GM06990 (cell line): ENCODE measurements around the gene ATP13A4.

Experiments
- DNase-seq: peaks from one replicate; pipeline ENCODE4 v3.0.0-alpha.2; 2011; ENCODE audit not compliant: insufficient read length; ENCODE audit errors: extremely low read depth
- H3K27me3 ChIP-seq: replicated peaks from 2 replicates; pipeline ENCODE4 v1.6.0; 2011; ENCODE audit warnings: low read length; ENCODE audit not compliant: control insufficient read depth, insufficient read depth
- H3K36me3 ChIP-seq: 2 replicates; pipeline ENCODE4 v1.5.1; 2011; ENCODE audit warnings: low read length; ENCODE audit not compliant: control insufficient read depth, insufficient read depth
- H3K4me3 ChIP-seq: replicated peaks from 2 replicates; pipeline ENCODE4 v1.5.1; 2011; ENCODE audit warnings: low read depth, mild to moderate bottlenecking, control low read depth, low read length
- CTCF ChIP-seq: IDR thresholded peaks from 2 replicates; pipeline ENCODE4 v1.5.1; 2011; ENCODE audit warnings: low read length, control low read depth, mild to moderate bottlenecking, inconsistent platforms; ENCODE audit not compliant: insufficient read depth, poor library complexity, severe bottlenecking

ATP13A4 gene, protein sequence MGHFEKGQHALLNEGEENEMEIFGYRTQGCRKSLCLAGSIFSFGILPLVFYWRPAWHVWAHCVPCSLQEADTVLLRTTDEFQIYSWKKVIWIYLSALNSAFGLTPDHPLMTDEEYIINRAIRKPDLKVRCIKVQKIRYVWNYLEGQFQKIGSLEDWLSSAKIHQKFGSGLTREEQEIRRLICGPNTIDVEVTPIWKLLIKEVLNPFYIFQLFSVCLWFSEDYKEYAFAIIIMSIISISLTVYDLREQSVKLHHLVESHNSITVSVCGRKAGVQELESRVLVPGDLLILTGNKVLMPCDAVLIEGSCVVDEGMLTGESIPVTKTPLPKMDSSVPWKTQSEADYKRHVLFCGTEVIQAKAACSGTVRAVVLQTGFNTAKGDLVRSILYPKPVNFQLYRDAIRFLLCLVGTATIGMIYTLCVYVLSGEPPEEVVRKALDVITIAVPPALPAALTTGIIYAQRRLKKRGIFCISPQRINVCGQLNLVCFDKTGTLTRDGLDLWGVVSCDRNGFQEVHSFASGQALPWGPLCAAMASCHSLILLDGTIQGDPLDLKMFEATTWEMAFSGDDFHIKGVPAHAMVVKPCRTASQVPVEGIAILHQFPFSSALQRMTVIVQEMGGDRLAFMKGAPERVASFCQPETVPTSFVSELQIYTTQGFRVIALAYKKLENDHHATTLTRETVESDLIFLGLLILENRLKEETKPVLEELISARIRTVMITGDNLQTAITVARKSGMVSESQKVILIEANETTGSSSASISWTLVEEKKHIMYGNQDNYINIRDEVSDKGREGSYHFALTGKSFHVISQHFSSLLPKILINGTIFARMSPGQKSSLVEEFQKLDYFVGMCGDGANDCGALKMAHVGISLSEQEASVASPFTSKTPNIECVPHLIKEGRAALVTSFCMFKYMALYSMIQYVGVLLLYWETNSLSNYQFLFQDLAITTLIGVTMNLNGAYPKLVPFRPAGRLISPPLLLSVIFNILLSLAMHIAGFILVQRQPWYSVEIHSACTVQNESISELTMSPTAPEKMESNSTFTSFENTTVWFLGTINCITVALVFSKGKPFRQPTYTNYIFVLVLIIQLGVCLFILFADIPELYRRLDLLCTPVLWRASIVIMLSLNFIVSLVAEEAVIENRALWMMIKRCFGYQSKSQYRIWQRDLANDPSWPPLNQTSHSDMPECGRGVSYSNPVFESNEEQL

GRCh38 chr3:193554811-193555210 is at the start of gene ATP13A4:
ATP13A4 (minus strand) TSS chr3:193554895; CDS start chr3:193554799, 96 bp downstream.
- H3K36me3 ChIP-seq: no peaks in the 10 kb centered on the region
- no peak within 1 kb of the TSS for H3K4me3 ChIP-seq
- TF ChIP-seq CTCF: no peak
- no peaks in the 10 kb centered on the region for H3K27me3 ChIP-seq
- DNase-seq: no peak

DNA sequence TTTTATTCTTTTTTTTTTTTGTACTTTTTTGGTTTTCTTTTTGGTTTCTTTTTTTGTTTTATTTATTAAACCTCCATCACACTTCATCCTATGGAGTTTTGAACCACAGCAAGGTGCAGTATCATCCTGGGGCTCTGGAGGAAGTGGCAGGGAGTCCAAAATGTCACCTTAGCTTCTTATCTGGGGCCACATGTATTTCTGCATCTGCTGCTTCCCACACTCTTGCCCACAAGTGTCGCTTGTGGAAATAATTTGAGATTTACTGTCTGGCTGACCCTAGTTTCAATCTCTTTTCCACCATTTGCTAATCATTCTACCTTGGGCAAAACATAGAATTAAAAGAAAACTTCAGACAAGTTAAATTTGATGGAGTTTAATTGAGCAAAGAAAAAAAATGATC is 44.7 kb upstream of the ATP13A4 start:
- Histone ChIP-seq H3K4me3 (no peak overlapping the region), H3K27me3 (no peaks in the 10 kb centered on the region), H3K36me3 (peaks cover 1% of the 10 kb centered on the region; the same call in 1 of the 2 replicates)
- TF ChIP-seq CTCF: no peak
- no peak for DNase-seq

GRCh38 chr3:193598202-193598601 is 43.5 kb upstream of the ATP13A4 start:
- H3K36me3 ChIP-seq: peaks cover 1% of the 10 kb centered on the region; the same call in 1 of the 2 replicates
- no peak for TF ChIP-seq CTCF
- no peak overlapping the region for H3K4me3 ChIP-seq
- no peaks in the 10 kb centered on the region for H3K27me3 ChIP-seq
- DNase-seq: no peak

DNA sequence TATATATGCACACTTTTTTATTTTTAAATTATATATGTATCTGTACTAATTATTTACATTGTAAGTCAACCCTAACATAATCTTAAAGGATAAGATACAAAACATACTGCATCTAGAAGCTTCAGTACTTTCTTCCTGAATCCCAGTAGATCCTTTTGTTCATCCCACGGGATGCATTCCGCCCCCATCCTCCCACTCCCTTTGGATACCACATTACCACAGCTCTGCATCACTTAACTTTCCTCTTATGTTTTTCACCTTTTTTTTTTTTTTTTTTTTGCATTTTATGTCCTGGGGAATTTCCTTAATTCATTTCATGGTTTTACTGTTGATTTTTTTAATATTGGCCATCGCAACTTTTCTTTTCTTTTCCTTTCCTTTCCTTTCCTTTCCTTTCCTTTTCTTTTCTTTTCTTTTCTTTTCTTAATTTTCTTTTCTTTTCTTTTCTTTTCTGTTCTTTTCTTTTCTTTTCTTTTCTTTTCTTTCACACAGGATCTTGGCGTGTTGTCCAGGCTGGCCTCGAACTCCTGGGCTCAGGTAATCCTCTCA is 41.3 kb upstream of the ATP13A4 start:
- Histone ChIP-seq H3K27me3 (no peaks in the 10 kb centered on the region), H3K36me3 (peaks cover 1% of the 10 kb centered on the region; the same call in 1 of the 2 replicates), H3K4me3 (no peak overlapping the region)
- no peak for TF ChIP-seq CTCF
- no peak for DNase-seq

DNA sequence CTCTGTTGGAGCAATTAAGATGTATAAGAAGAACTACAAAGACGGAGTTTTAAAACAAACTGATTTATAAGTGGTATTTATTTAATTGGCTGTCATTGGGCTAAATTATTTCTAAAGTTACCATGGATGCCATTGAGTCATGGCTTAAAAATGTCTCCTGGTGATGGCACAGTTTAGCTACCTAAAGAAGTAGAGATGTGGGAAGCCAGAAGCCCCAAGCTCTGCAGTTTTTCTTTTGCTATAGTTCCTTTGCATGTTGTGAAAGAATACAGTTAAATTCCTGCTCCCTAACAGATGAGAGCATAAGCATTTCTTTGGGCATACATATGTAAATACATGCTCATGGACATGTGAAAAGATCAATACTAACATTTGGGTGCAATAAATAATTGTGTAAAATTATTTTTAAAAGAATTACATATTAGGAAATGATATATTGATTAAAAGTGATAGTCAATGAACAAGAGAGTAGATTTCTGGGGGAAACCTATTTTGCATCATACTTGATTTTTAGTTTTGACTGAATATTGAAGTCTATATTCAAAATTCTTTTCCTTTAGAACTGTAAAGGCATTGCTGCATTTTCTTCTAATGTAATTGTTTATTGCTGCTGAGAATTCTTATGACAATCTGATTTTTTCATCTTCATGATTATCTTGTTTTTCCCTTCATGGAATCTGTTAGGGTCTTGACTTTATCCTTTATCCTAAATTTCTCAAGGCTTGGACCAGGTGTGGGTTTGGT is 40.4 kb upstream of the ATP13A4 start:
- Histone ChIP-seq H3K36me3 (peaks cover 1% of the 10 kb centered on the region; the same call in 1 of the 2 replicates), H3K27me3 (no peaks in the 10 kb centered on the region), H3K4me3 (no peak overlapping the region)
- DNase-seq: no peak
- no peak for TF ChIP-seq CTCF
